ENCODE data around the gene OSGEP.

GRCh38 chr14:20412411-20412810 lies 42.2 kb downstream of the OSGEP start:
- TF ChIP-seq CTCF (conservative IDR thresholded peaks at IDR 0.05; ENCODE audit: low read depth in 2 of 2) (no peak), POLR2AphosphoS5 (IDR thresholded peaks at IDR 0.05; ENCODE audit: low read depth) (no peak), ETS1 (IDR thresholded peaks at IDR 0.05) (no peak), STAT1 (IDR thresholded peaks at IDR 0.05; ENCODE audit: unreplicated experiment) (no peak), REST (IDR thresholded peaks at IDR 0.05; ENCODE audit: unreplicated experiment) (no peak), CREB1 (CRISPR knock-in tag; IDR thresholded peaks at IDR 0.05; ENCODE audit: low read depth) (no peak), EZH2 (IDR thresholded peaks at IDR 0.05; ENCODE audit: low read depth, unreplicated experiment) (no peak), EZH2phosphoT487 (IDR thresholded peaks at IDR 0.05; ENCODE audit: unreplicated experiment) (no peak), ZNF114 (CRISPR knock-in tag; IDR thresholded peaks at IDR 0.05) (no peak), JUNB (IDR thresholded peaks at IDR 0.05; ENCODE audit: unreplicated experiment) (no peak), ZNF331 (CRISPR knock-in tag; IDR thresholded peaks at IDR 0.05; ENCODE audit: low read depth) (no peak)

All from GM23338 (cell line).